ENCODE measurements around the gene RGS18. TPM values are rescaled to one million over a fixed set of nuclear protein-coding genes. Genes with fewer than 3 reads are reported as not detected.
"Not testable (repeated sequence)": the region's sequence is repeated elsewhere in the genome, so short reads cannot be mapped to it uniquely, and the experiment has no call there.

RGS18 gene
- total RNA-seq, 4 donors from 2014 or later = 0.95 to 2.3 (median 2.1) TPM

- no peaks in the 10 kb centered on the region for H3K27me3 ChIP-seq
- H3K4me3 ChIP-seq = no peak overlapping the region
- H3K36me3 ChIP-seq = no peaks in the 10 kb centered on the region
- no peaks in the 10 kb centered on the region for H3K4me1 ChIP-seq
- DNase-seq = no peak
- no peak overlapping the region for H3K27ac ChIP-seq
- no peaks in the 10 kb centered on the region for H3K9me3 ChIP-seq
- no peak for TF ChIP-seq CTCF (IDR thresholded peaks at IDR 0.05)
- TF ChIP-seq POLR2A (IDR thresholded peaks at IDR 0.05) = no peak
- intact Hi-C loops (cut with DNase I; ENCODE audit: low total_unique reads) = no loop called here
Measured at GRCh38 chr1:192227330-192227729, 69.1 kb downstream of the RGS18 start.

- DNase-seq; H3K4me1 ChIP-seq; H3K36me3 ChIP-seq; H3K4me3 ChIP-seq; intact Hi-C loops (cut with DNase I; ENCODE audit: low total_unique reads); H3K27ac ChIP-seq; H3K27me3 ChIP-seq; H3K9me3 ChIP-seq: not testable (repeated sequence)
Measured at GRCh38 chr1:192227980-192228379, 69.7 kb downstream of the RGS18 start.

GRCh38 chr1:192232817-192233417, 74.7 kb downstream of the RGS18 start:
- no peak overlapping the region for H3K4me3 ChIP-seq
- no peaks in the 10 kb centered on the region for H3K27me3 ChIP-seq
- no peak overlapping the region for H3K27ac ChIP-seq
- H3K4me1 ChIP-seq = no peaks in the 10 kb centered on the region
- DNase-seq = no peak
- intact Hi-C loops (cut with DNase I; ENCODE audit: low total_unique reads) = no loop called here
- H3K9me3 ChIP-seq = no peaks in the 10 kb centered on the region
- TF ChIP-seq CTCF (IDR thresholded peaks at IDR 0.05) = no peak
- no peak for TF ChIP-seq POLR2A (IDR thresholded peaks at IDR 0.05)
- no peaks in the 10 kb centered on the region for H3K36me3 ChIP-seq

GRCh38 chr1:192235127-192235526, 76.9 kb downstream of the RGS18 start:
- intact Hi-C loops (cut with DNase I; ENCODE audit: low total_unique reads) = no loop called here
- no peak for DNase-seq
- H3K36me3 ChIP-seq = no peaks in the 10 kb centered on the region
- H3K27ac ChIP-seq = no peak overlapping the region
- no peaks in the 10 kb centered on the region for H3K9me3 ChIP-seq
- H3K27me3 ChIP-seq = no peaks in the 10 kb centered on the region
- H3K4me1 ChIP-seq = no peaks in the 10 kb centered on the region
- TF ChIP-seq CTCF (IDR thresholded peaks at IDR 0.05) (no peak), POLR2A (IDR thresholded peaks at IDR 0.05) (no peak)
- no peak overlapping the region for H3K4me3 ChIP-seq

Other genes starting within 250 kb of the RGS18 start
- gene RGS21, start 158.5 kb downstream of the RGS18 start, total RNA-seq = not detected

Data from uterus (tissue), 4 donors.